HCT116 (cell line): ENCODE measurements around the gene C1QTNF12. TPM values are rescaled to one million over a fixed set of nuclear protein-coding genes. Genes with fewer than 3 reads are reported as not detected.

ENCODE experiments used
- ATAC-seq: fragments of 200-7000 bp; cut with Tn5 transposase; 2 replicates; pipeline ENCODE4 v1.9.1; 2020; ENCODE audit warnings: mild to moderate bottlenecking, moderate library complexity
- BruUV-seq: library from RNA; stranded (reverse); fragments of 400-500 nt; replicated peaks from 2 replicates; lab custom pipeline; 2021; lab: Mats Ljungman, UMichigan
- CTCF ChIA-PET: fragments of 300-600 bp; sonication (Branson Sonifier 250); formaldehyde crosslinking; loops from one replicate; lab custom pipeline; 2021; ENCODE audit warnings: antibody characterized with exemption; lab: Charles Lee
- POLR2A ChIA-PET: fragments of 300-600, 350-600 bp; sonication (Branson Sonifier 250); formaldehyde crosslinking; loops from one replicate; lab custom pipeline; 2021; ENCODE audit warnings: antibody characterized with exemption; lab: Charles Lee
- RAD21 ChIA-PET, 2 experiments: fragments of 300-600 bp; sonication (Branson Sonifier 250); formaldehyde crosslinking; loops; one replicate each; lab custom pipeline; 2023; ENCODE audit warnings: low total read pairs in 2 of 2; ENCODE audit not compliant: uncharacterized antibody in 2 of 2, unreplicated experiment in 2 of 2, low non-redundant PET in 1 of 2; lab: Charles Lee
- DNase-seq: peaks from one replicate; pipeline ENCODE4 v3.0.0-alpha.2; 2010; ENCODE audit warnings: low read depth, low spot score
- H2AFZ ChIP-seq: fragments of 200-600 bp; shearing (Covaris generic), sonication (generic); 2 replicates; pipeline ENCODE4 v1.6.1; 2017; ENCODE audit warnings: low read depth, mixed run types, mixed read lengths, antibody characterized with exemption, low read length; ENCODE audit not compliant: poor library complexity, severe bottlenecking
- H3K27ac ChIP-seq: 2 replicates; pipeline ENCODE4 v1.5.1; 2012; ENCODE audit warnings: low read depth, low read length
- H3K27me3 ChIP-seq: fragments of 200-600 bp; sonication (generic); 2 replicates; pipeline ENCODE4 v1.6.1; 2016; ENCODE audit warnings: mixed run types, low read length, mixed read lengths; ENCODE audit not compliant: insufficient read depth
- H3K36me3 ChIP-seq, 2 experiments: fragments of 200-500 bp in 1 of 2; fragments of 200-600 bp in 1 of 2; sonication (Bioruptor generic) in 1 of 2; sonication (generic) in 1 of 2; 2 replicates each; pipeline versions ENCODE4 v1.5.1 to v1.6.1; 2014 to 2016; ENCODE audit warnings: low read length in 2 of 2, inconsistent platforms in 1 of 2, mixed read lengths in 1 of 2, mixed run types in 1 of 2; ENCODE audit not compliant: insufficient read depth in 2 of 2, control insufficient read depth in 1 of 2
- H3K4me1 ChIP-seq, 2 experiments: fragments of 200-600 bp in 1 of 2; sonication (generic) in 1 of 2; 2 replicates each; pipeline versions ENCODE4 v1.5.1 to v1.6.1; 2012 to 2017; ENCODE audit warnings: low read length in 2 of 2, inconsistent platforms in 1 of 2, mild to moderate bottlenecking in 1 of 2, mixed read lengths in 1 of 2, mixed run types in 1 of 2, moderate library complexity in 1 of 2; ENCODE audit not compliant: insufficient read depth in 2 of 2, control insufficient read depth in 1 of 2
- H3K4me2 ChIP-seq: fragments of 200-600 bp; sonication (generic); 2 replicates; pipeline ENCODE4 v1.6.1; 2017; ENCODE audit warnings: mixed run types, low read length, mixed read lengths
- H3K4me3 ChIP-seq, 2 experiments: fragments of 200-600 bp in 1 of 2; sonication (generic) in 1 of 2; replicated peaks in 1 of 2; 2 replicates each; pipeline ENCODE4 v1.5.1; 2011 to 2016; ENCODE audit warnings: low read length in 2 of 2, control low read depth in 1 of 2, low read depth in 1 of 2, mild to moderate bottlenecking in 1 of 2, mixed read lengths in 1 of 2, mixed run types in 1 of 2
- H3K79me2 ChIP-seq: fragments of 200-600 bp; sonication (generic); 2 replicates; pipeline ENCODE4 v1.6.1; 2017; ENCODE audit warnings: mild to moderate bottlenecking, mixed run types, low read length, moderate library complexity, mixed read lengths; ENCODE audit not compliant: insufficient read depth
- H3K9ac ChIP-seq: fragments of 200-600 bp; sonication (generic); 2 replicates; pipeline ENCODE4 v1.6.1; 2016; ENCODE audit warnings: low read length, mixed read lengths
- H3K9me2 ChIP-seq: fragments of 200-600 bp; sonication (generic), shearing (Covaris generic); 2 replicates; pipeline ENCODE4 v1.6.1; 2017; ENCODE audit warnings: mixed run types, mild to moderate bottlenecking, moderate library complexity; ENCODE audit not compliant: insufficient read depth
- H3K9me3 ChIP-seq, 2 experiments: fragments of 200-500 bp in 1 of 2; fragments of 200-600 bp in 1 of 2; sonication (Bioruptor generic) in 1 of 2; sonication (generic) in 1 of 2; 2 replicates each; pipeline ENCODE4 v1.6.1; 2014 to 2017; ENCODE audit warnings: low read length in 2 of 2, mixed read lengths in 2 of 2, inconsistent platforms in 1 of 2, low read depth in 1 of 2, mild to moderate bottlenecking in 1 of 2, mixed run types in 1 of 2, moderate library complexity in 1 of 2; ENCODE audit not compliant: control insufficient read depth in 1 of 2, insufficient read depth in 1 of 2
- H4K20me1 ChIP-seq: fragments of 200-600 bp; sonication (generic), shearing (Covaris generic); 2 replicates; pipeline ENCODE4 v1.6.1; 2017; ENCODE audit warnings: mixed run types, mild to moderate bottlenecking, moderate library complexity; ENCODE audit not compliant: insufficient read depth
- CBX3 ChIP-seq: IDR thresholded peaks from 2 replicates; pipeline ENCODE4 v1.6.1; 2012; ENCODE audit warnings: low read depth
- CEBPB ChIP-seq: IDR thresholded peaks from 2 replicates; pipeline ENCODE4 v1.6.1; 2012; ENCODE audit warnings: low read depth
- EZH2 ChIP-seq: fragments of 200-600 bp; sonication (generic); IDR thresholded peaks from 2 replicates; pipeline ENCODE4 v1.6.1; 2017; ENCODE audit warnings: antibody characterized with exemption, mixed run types
- EZH2phosphoT487 ChIP-seq: fragments of 200-600 bp; IDR thresholded peaks from 2 replicates; pipeline ENCODE4 v1.6.1; 2018; ENCODE audit warnings: antibody characterized with exemption, borderline replicate concordance
- FOSL1 ChIP-seq: IDR thresholded peaks from 2 replicates; pipeline ENCODE4 v1.6.1; 2012; ENCODE audit warnings: low read depth
- JUND ChIP-seq: IDR thresholded peaks from 2 replicates; pipeline ENCODE4 v1.6.1; 2012
- POLR2A ChIP-seq: IDR thresholded peaks from 2 replicates; pipeline ENCODE4 v1.7.0; 2011; ENCODE audit warnings: borderline replicate concordance; ENCODE audit not compliant: insufficient read depth, insufficient read length; ENCODE audit errors: extremely low read depth
- POLR2AphosphoS5 ChIP-seq: IDR thresholded peaks from 2 replicates; pipeline ENCODE4 v1.6.1; 2011; ENCODE audit warnings: mild to moderate bottlenecking, low read depth, low read length, moderate library complexity
- SIN3A ChIP-seq: IDR thresholded peaks from 2 replicates; pipeline ENCODE4 v1.6.1; 2012; ENCODE audit warnings: low read depth
- TCF7L2 ChIP-seq: IDR thresholded peaks from 2 replicates; pipeline ENCODE4 v1.7.0; 2011; ENCODE audit warnings: borderline replicate concordance, inconsistent platforms; ENCODE audit not compliant: insufficient read depth, insufficient read length; ENCODE audit errors: extremely low read depth
- YY1 ChIP-seq: IDR thresholded peaks from 2 replicates; pipeline ENCODE4 v1.6.1; 2011; ENCODE audit warnings: low read length, low read depth, moderate library complexity, mild to moderate bottlenecking; ENCODE audit not compliant: insufficient replicate concordance; ENCODE audit errors: extremely low read depth
- ZFX ChIP-seq: fragments of 450-650 bp; IDR thresholded peaks from 2 replicates; pipeline ENCODE4 v1.6.1; 2017
- ZNF274 ChIP-seq: fragments of 200-500 bp; sonication (Bioruptor generic); IDR thresholded peaks from 2 replicates; pipeline ENCODE4 v1.6.1; 2014; ENCODE audit warnings: mild to moderate bottlenecking, low read depth, low read length, inconsistent platforms
- intact Hi-C: fragments of 100-400 bp; cut with micrococcal nuclease; formaldehyde crosslinking; loops from 2 replicates; pipeline ENCODE4 v1.10.0; 2022
- total RNA-seq: library from RNA; stranded (reverse); gene quantifications from one replicate; pipeline ENCODE4 v1.2.1, GENCODE V29; 2021; ENCODE audit not compliant: unreplicated experiment
- TF ChIP-seq, protein P1 (sequence below): IDR thresholded peaks from 2 replicates; pipeline ENCODE4 v1.6.1; 2011; ENCODE audit warnings: mild to moderate bottlenecking, low read length, moderate library complexity; ENCODE audit not compliant: insufficient replicate concordance; ENCODE audit errors: extremely low read depth
- TF ChIP-seq, protein P2 (sequence below): IDR thresholded peaks from 2 replicates; pipeline ENCODE4 v1.6.1; 2012

Gene C1QTNF12
- total RNA-seq, 1 experiment from 2014 or later = 6.9 TPM

DNA sequence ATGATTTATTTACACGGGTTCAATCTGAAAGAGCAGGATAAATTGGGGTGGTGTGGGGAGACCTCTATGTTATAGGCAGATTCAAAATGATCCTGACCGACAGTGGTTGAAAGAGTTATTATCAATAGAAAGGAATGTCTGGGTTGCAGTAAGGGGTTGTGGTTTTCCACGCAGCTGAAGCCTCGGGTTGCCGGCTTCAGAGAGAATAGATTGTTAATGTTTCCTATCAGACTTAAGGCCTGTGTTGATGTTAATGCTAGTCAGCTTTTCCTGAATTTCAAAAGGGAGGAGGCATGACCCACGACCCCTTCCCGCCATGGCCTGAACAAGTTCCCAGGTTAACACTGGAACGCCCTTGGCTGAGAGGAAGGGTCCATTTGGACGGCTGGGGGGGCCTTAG is 29.3 kb upstream of the C1QTNF12 start:
- POLR2A ChIA-PET = no interaction called here

DNA sequence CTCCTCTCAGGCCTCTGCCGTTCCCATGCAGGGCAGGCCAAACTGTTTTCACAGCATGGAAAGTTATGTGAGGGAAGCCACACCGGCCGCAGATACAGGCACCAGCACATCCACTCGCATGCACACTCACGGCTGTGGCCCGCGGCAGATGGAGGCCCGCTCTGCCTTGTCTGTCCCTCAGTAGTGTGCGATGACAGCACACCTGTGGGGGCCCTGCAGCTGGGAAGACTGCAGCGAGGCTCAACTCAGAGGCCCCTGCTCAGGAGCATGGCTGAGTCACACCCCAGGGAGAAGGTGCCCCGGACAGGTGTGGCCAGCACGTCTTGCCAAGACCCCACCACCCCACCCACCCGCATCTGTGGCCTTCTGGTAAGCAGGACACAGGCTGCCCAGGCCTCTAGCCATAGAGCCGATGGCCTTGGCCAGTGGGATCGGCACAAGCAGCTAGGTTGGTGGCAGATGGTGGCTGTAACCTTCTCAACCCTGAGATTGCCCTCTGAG is 28.5 kb upstream of the C1QTNF12 start:
- Histone ChIP-seq H3K4me2 (peak overlapping the region; percentile 87), H3K27ac (peak overlapping the region; percentile 71; the same call in 1 of the 2 replicates), H4K20me1 (no peaks in the 10 kb centered on the region), H3K4me3 (peak overlapping the region; percentile 87 to 95; a peak in 3 of 4 replicates), H3K27me3 (no peaks in the 10 kb centered on the region), H3K9me3 (no peaks in the 10 kb centered on the region), H3K36me3 (peaks cover 0 to 4% of the 10 kb centered on the region in 2 experiments; a peak in 1 of 4 replicates), H3K9me2 (no peaks in the 10 kb centered on the region), H3K79me2 (peaks cover 35% of the 10 kb centered on the region), H2AFZ (no peak overlapping the region), H3K4me1 (peaks cover 15 to 37% of the 10 kb centered on the region in 2 experiments; a peak in 3 of 4 replicates), H3K9ac (no peak overlapping the region; the same call in 1 of the 2 replicates)
- BruUV-seq = no TSS peak
- ChIA-PET CTCF (no interaction called here), POLR2A (no interaction called here), RAD21 (no interaction called here)
- no peak for DNase-seq
- no peak for ATAC-seq
- intact Hi-C loops = no loop called here
- no peak for TF ChIP-seq CBX3
- TF ChIP-seq EZH2 = no peak
- TF ChIP-seq FOSL1 = no peak
- no peak for TF ChIP-seq ZFX
- TF ChIP-seq TCF7L2 = no peak
- TF ChIP-seq, protein P1, sequence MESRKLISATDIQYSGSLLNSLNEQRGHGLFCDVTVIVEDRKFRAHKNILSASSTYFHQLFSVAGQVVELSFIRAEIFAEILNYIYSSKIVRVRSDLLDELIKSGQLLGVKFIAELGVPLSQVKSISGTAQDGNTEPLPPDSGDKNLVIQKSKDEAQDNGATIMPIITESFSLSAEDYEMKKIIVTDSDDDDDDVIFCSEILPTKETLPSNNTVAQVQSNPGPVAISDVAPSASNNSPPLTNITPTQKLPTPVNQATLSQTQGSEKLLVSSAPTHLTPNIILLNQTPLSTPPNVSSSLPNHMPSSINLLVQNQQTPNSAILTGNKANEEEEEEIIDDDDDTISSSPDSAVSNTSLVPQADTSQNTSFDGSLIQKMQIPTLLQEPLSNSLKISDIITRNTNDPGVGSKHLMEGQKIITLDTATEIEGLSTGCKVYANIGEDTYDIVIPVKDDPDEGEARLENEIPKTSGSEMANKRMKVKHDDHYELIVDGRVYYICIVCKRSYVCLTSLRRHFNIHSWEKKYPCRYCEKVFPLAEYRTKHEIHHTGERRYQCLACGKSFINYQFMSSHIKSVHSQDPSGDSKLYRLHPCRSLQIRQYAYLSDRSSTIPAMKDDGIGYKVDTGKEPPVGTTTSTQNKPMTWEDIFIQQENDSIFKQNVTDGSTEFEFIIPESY = no peak
- TF ChIP-seq CEBPB = no peak
- TF ChIP-seq POLR2A = no peak
- no peak for TF ChIP-seq YY1
- no peak for TF ChIP-seq POLR2AphosphoS5
- TF ChIP-seq, protein P2, sequence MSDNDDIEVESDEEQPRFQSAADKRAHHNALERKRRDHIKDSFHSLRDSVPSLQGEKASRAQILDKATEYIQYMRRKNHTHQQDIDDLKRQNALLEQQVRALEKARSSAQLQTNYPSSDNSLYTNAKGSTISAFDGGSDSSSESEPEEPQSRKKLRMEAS = no peak
- TF ChIP-seq ZNF274 = no peak
- TF ChIP-seq EZH2phosphoT487 = no peak
- no peak for TF ChIP-seq SIN3A

More for the DNA sequence above, 29.3 kb upstream of the C1QTNF12 start:
- Histone ChIP-seq H3K9me3 (no peaks in the 10 kb centered on the region), H4K20me1 (no peaks in the 10 kb centered on the region), H3K9ac (no peak overlapping the region), H3K4me2 (no peak overlapping the region)
- BruUV-seq = no TSS peak
- intact Hi-C loops = no loop called here
- ATAC-seq = no peak
- ChIA-PET RAD21 (no interaction called here), CTCF (no interaction called here)
- TF ChIP-seq, protein P1 = no peak
- TF ChIP-seq CBX3 = no peak
- no peak for TF ChIP-seq JUND
- no peak for TF ChIP-seq ZFX
- TF ChIP-seq, all 23 proteins: peak for 0
- Histone ChIP-seq H3K27ac (no peak overlapping the region), H2AFZ (no peak overlapping the region), H3K4me1 (peaks cover 15 to 32% of the 10 kb centered on the region in 2 experiments; a peak in 3 of 4 replicates), H3K9me2 (no peaks in the 10 kb centered on the region), H3K79me2 (peaks cover 27% of the 10 kb centered on the region), H3K4me3 (no peak overlapping the region), H3K27me3 (no peaks in the 10 kb centered on the region), H3K36me3 (peaks cover 0 to 4% of the 10 kb centered on the region in 2 experiments; a peak in 1 of 4 replicates)
- DNase-seq = no peak
